IPS-NIHi11 (cell line): Measurements from ENCODE around the gene ATG14.
"Not testable (repeated sequence)": the region's sequence is repeated elsewhere in the genome, so short reads cannot be mapped to it uniquely, and the experiment has no call there.

Experiments used
- DNase-seq: peaks from one replicate; pipeline ENCODE4 v3.0.0; 2012; ENCODE audit warnings: mixed read lengths, low spot score

ATG14 gene, protein sequence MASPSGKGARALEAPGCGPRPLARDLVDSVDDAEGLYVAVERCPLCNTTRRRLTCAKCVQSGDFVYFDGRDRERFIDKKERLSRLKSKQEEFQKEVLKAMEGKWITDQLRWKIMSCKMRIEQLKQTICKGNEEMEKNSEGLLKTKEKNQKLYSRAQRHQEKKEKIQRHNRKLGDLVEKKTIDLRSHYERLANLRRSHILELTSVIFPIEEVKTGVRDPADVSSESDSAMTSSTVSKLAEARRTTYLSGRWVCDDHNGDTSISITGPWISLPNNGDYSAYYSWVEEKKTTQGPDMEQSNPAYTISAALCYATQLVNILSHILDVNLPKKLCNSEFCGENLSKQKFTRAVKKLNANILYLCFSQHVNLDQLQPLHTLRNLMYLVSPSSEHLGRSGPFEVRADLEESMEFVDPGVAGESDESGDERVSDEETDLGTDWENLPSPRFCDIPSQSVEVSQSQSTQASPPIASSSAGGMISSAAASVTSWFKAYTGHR

DNA sequence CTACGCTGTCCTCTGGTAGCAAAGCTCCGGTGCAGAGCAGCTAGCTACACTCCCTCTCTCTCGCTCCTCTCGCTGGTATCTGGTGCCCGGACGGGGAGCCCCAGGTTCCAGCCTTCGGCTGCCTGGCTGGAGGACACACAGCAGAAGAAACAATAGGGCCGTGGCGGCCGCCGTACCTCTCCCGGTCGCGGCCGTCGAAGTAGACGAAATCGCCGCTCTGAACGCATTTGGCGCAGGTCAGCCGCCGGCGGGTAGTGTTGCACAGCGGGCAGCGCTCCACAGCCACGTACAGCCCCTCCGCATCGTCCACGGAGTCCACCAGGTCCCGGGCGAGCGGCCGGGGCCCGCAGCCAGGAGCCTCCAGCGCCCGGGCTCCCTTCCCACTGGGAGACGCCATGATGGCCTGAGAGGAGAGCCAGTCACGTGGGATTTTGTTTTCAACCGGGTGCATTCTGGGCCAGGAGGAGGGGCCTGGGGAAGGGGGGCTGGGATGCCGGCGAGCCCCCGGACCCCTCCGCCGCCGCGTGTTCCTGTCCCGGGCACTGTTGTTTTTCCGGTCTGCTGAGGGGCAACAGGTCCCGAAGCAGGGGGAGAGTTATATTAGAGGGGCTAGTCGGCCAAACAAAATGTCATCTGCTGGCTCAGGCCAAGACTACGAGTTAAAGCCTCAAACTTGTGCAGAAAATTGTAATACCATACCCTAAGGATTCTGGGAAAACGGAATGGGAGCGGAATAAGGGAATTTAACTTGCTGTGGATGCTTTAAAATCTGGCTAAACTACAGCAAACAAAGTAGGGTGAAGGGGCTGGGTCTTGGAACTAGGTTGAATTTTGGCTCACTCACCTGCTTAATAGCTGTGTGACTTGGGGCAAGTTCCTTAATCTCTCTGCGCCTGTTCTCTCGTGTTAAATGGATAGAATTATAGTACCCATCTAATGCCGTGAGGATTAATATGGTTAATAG lies at the start of gene ATG14:
Gene ATG14 (minus strand): TSS at position 405 of the 964 bp plus-strand sequence. CDS start 8 bp downstream, at position 397.
- peak; percentile 96 for DNase-seq

DNA sequence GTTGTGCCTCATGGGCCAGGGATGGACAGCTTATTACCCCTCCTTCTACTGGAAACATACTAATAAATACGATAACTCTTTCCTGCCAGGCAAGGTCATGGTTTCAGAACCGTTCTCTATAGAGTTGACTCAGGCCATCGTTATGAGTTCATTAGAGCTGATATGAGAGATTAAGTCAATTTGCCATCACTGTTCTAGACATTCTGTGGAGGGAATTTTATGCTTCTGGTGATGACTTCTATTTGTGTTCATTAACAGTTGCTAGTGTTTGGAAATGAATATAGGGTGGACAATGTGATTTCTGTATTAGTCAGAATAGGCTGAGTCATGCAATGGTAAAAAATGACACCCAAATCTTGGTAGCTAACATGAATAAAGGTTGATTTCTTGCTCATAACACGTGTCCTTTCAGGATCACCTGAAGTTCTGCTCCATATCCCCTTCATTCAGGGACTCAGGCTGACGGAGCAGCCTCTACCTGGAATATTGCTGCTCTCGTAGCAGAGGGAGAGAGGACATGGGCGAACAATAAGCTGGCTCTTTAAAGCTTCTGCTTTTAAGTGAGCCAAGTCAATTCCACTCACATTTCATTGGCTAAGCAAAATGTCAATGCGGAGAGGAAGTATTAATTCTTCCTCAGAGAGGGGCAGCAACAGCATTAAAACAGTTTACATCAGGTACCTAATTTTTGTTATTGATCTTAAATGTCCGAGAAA lies 47.3 kb upstream of the ATG14 start:
- no peak for DNase-seq

DNA sequence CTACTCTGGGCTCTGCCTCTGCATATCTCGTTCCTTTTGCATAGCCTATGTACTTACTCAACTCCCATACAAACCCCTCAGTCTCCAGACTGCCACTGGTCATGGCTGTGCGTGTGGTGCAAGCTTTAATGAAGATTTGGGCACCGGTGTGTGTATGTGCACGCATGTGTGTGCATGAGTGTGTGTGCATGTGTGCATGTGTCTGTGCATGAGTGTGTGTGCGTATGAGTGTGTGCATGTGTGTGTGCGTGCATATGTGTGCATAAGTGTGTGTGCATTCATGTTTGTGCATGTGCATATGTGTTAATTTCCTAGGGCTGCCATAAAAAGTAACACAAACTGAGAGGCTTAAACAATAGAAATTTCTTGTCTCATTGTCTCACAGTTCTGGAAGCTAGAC lies 45.9 kb upstream of the ATG14 start:
- no peak for DNase-seq

DNA sequence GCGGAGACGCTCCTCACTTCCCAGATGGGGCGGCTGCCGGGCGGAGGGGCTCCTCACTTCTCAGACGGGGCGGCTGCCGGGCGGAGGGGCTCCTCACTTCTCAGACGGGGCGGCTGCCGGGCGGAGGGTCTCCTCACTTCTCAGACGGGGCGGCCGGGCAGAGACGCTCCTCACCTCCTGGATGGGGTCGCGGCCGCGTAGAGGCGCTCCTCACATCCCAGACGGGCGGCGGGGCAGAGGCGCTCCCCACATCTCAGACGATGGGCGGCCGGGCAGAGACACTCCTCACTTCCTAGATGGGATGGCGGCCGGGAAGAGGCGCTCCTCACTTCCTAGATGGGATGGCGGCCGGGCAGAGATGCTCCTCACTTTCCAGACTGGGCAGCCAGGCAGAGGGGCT lies 44.8 kb upstream of the ATG14 start:
- DNase-seq, result not testable (repeated sequence)

DNA sequence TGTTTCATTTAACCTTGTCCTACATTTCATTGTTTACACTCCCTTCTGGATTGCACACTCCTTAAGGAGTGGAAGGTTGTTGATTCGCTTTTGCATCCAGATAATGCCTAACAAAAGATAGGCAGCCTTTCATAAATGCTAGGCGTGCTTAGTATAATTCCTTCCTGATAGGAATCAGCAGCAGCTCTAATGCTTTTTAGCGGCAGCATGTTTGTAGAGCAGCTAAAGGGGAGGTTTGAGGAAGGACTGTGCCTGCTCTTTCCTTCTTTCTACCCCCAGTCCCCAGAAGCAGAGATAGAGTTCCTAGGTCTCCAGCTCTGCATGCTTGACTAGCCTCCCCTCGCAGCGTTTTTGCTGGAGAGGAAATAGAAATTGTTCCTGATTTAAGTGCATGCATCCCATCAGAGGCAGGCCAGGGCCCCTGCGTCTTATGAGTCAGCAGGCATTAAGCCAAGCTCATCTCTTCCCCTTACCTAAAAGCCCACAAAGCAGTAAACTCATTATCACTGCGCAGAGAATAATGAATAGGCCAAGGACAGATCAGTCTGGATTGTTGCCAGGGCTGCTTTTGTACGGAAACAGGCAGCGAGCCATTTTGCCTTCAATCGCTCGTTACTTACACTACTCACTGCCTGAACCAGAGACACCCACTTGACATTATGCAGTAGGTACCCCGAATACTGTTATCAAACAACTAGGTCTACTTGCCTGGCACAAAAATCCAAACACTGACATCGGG lies 42.8 kb upstream of the ATG14 start:
- no peak for DNase-seq

DNA sequence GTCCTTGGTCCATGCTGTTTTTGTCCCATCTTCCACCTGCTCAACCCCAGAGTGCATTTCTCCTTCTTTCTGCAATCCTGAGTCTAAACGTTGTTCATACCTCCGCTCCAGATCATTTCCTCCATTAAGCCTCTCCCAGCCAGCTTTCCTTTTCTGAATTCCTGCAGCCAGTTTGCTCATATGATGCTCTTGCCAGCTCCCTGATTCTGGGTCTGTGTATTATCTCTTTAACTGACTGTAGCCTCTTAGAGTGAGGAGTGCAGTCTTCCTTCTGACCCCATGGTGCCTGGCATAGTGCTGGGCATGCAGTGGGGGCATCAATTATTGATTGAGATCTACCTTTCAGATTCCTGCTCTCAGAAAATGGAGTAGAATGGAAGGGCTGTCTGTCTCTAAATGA lies 40.3 kb upstream of the ATG14 start:
- DNase-seq, result no peak

DNA sequence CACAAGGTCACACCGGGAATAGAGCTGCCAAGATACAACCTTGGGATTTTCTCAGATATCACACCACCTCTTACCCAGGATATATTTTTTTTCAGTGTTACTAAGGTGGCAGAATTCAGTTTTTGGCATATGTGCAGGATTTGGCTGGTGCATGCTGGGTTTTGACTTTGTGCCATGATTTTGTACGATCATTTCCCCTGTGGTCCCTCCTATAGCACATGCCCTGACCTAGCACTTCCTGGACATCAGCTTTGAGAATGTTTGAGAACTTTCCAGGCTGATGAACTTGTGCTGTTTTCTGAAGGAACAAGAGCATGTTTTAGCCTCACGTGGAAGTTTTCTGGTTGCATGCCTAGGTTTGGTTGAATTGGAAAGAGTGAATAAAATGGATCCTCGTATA lies 39.8 kb upstream of the ATG14 start:
- no peak for DNase-seq

DNA sequence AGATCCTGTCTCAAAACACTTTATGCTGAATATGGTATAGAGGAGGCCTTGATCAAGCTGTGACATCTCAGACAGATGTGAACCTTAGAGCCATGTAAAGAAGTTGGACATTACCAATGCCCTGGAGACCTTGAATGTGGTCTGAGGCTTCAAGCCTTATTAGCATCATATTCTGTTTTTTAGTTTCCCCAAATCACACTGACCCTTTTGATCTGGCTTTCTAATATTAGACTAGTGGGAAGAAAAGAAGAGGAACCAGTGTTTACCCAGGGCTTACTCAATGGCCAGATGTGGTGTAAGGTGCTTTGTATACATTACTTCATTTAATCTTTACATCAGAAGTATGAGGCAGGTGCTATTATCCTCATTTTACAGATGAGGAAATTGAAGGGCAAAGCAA lies 39.4 kb upstream of the ATG14 start:
- no peak for DNase-seq

DNA sequence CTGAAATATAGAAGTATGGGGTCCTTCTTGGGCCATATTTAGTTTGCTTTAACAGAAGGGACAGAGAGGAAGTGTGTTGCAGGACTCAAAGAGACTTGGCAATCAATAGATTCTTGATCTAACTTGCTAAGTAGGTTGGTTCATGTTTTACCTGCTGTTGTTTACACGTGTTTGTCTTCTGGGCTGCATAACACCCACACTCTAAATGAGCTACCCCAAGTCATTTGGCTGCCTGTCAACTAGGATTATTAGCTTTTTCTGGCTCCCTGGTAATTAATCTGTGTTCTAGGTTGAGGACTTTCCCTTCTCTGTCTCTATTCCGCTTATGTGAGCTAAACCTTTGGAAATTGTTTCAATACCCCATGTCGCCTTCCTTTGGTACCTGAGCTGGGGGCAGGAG lies 38.9 kb upstream of the ATG14 start:
- DNase-seq, result no peak

DNA sequence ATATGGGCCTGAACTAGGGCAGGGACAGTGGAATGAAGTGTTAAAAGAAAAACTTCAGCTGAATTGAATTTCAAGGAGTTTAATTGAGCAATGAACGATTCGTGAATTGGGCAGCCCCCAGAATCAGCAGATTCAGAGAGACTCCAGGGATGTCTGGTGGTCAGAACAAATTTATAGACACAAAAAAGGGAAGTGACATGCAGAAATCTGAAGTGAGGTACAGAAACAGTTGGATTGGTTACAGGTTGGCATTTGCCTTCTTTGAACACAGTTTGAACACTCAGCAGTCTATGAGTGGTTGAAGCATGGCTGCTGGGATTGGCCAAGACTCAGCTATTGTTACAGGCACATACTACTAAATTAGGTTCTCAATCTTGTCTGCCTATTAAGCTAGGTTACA lies 38.5 kb upstream of the ATG14 start:
- no peak for DNase-seq

DNA sequence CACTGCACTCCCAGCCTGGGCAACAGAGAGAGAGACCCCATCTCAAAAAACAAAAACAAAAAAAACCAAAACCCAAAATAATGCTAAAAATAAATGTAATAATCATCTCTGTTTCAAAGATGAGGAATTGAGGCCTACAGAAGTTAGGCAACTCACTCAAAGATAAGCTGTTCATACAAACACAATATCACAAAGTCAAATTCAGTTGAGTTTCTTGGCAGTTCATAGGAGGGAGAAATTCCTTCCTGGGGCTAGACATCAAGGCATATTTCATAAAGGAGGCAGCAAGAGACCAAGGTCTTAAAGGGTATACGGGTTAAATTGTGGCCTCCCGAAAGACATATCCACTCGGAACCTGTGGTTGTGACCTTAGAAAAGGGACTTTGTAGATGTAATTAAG lies 37.5 kb upstream of the ATG14 start:
- DNase-seq, result no peak

DNA sequence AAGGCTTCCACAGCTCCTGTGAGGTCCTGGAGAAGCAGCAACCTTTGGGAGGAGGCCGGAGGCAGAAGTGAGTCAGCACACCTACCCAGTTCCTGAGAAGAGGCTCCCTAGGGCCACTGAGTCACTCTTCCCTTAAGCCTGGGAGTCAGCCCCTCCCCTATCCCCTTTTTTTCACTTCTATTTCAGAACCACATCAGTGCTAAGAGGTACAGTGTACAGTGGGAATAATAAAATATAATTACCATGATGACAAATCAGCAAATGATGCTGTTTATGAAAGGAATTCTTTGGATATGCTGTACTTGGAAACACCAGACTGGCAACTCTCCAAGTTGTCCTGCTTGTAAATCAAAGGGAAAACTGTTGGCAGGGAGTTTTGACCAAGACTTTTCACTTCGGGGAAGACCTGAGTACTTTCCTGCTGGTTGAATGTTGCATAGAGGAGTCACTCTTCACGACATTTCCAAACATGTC lies 36.5 kb upstream of the ATG14 start:
- DNase-seq, result no peak

DNA sequence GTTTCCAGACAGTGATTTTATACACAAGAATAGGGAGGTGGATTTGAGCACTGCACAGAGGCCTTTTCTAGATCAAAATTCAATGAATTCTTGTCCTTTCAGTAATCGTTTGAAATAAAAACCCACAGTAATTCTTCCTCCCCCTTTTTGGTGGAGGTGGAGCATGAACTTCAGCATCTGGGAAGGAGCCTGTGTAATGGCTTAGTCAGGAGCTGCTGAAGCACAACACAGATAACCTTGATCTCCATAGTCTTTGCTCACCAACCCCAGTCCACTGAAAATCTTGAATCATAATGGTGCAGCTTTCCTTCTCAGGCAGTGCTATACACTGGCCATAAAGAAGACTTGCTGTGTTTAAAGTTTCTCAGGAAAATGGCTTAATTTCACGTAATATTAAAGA lies 35.2 kb upstream of the ATG14 start:
- no peak for DNase-seq

DNA sequence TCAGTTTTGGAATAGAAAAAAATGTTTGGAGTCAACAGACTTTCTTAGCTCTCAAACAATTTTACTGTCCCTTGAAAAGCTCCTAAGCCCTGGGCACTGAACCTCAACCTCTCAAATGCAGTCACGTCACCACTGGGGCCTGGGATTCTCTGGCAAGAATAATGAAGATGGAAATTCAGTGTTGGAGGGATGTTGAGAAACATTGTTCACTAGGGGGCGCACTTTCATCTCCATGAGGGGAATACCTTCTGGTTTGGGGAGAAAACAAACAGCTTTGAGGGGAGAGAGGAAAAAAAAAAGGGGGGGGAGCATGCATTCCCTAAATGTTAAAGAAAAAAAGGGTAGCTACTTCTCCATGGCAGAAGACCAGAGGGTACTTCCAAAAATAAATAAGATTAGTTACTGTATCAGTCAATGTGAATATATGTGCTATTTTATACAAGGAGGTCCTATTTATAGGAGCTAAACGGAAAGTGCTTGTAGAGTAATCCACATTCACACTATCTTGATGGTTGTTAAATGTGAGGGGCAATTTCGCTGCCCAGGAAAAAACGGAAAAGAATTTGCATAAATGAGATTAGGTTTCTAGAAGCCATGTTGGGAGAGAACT lies 34.6 kb upstream of the ATG14 start:
- DNase-seq, result peak; percentile 71

DNA sequence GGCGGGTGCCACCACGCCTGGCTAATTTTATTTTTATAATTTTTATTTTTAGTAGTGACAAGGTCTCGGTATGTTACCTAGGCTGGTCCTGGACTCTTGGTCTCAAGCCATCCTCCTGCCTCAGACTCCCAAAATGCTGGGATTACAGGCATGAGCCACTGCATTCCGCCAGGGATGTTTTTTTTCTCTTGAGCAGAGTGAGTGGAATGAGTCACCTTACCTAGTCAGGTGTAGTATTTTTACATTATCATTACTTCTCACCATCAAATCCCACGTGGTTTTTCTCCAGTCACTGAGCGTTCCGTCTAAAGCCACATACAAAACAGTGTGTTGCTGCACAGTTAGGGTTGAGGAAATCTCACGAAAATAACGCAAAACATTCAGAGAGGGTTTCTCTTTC lies 29.7 kb upstream of the ATG14 start:
- DNase-seq, result no peak

DNA sequence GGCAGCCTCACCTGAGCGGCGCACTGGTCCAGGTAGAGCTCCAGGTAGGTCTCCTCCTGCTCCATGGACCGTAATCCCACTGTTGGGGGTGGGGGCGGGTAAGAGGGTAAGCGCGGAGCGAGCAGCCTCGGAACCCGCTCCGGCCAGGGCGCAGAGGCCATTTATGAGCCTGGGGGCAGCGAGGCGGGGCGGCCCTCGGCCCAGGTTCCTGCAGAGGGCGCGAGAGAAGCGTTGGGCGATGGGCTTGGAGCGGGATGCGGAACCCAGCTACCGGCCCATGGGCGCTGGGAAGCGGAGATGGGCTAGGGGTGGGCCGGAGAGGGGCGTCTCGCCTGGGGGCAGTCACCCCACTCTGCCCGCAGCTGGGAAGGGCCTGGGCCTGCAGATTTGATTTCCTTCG lies 28.8 kb upstream of the ATG14 start, which contains the start of gene TBPL2:
Gene TBPL2 (minus strand): TSS at position 232 of the 400 bp plus-strand sequence. CDS start 167 bp downstream, at position 65.
- DNase-seq, result peak; percentile 38

DNA sequence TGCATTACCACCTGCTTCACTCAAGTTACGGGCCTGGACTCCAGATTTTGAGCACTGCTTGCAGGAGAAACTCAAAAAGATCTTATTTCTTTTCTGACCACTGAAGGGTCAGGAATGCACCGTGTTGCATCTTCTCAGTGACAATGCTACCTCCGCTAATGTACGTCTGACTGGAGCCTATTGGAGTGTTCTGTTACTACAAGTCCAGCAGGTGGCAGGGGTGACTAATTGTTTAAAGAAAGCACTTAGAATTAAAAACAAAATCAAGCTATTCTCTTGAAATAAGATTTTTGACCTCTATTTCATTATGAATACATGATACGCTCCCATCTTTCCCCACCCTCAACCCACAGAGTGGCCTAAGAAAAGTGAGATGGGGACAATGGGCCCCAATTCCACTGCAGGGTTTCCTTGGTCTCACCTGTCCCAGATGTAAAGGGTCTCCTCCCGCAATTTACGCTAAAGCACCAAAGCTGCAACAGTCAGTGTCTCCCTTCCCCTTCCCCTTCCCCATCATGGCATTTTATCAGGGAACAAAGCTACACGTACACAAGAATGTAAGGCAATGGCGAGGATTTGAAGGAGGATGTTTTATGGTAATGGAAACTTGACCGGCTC lies 26.5 kb upstream of the ATG14 start:
- DNase-seq, result peak; percentile 50

DNA sequence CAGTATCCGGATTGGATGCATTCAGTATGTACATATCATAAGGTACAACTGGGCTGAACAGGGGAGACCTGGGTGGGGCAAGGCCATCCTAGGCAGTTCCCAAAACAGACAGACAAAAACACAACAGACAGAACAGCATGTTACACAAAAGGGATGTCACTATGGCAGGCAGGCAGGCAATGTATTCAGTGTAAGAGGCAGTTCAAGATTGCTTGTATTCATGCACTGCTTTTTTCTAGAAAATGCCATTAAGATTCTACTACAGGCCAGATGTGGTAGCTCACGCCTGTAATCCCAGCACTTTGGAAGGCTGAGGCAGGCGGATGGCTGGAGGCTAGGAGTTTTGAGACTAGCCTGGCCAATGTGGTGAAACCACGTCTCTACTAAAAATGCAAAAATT lies 25.3 kb upstream of the ATG14 start:
- no peak for DNase-seq

DNA sequence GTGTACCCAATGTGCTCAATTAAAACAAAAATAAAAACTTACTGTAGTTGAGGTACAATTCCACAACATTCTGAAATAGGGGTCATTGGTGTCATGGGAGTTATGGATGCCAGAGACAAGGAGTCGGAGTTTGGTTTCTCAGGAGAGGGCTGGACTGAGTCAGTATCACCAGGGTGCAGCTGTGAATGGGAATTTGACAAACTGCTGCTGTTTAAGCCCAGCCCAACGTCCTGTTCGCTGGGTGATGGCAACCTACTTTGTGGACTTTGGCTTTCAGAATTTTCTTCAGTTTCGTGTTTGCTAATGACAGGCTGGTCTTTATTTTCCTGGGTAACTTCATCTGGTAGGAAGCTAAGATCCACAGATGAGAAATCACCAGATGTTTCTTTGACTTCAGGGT lies 24.9 kb upstream of the ATG14 start:
- no peak for DNase-seq

DNA sequence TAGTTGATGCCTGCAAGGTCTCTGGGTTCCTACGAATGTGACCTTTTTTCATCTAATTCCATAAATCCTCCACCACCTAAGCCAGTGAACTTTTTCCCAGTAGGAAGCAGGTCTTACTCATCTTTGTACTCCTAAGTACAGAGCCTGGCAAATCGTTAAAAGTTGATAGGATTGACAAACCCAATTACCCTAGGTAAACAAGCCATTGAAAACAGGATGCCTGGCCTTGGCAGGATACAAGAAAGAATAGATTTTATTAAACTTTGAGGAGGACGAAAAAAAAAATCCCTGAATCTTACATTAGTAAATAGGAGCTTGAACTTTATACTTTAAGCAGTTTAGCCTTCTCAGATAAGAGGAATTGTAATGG lies 23.2 kb upstream of the ATG14 start:
- DNase-seq, result no peak
